H1 (cell line): ENCODE data around the gene MEGF9. TPM values are rescaled to one million over a fixed set of nuclear protein-coding genes. Genes with fewer than 3 reads are reported as not detected.

Source experiments
- BCL11A ChIP-seq, 2 experiments: IDR thresholded peaks; one replicate each; pipeline ENCODE4 v1.6.1; 2011; ENCODE audit warnings: low read depth in 2 of 2, low read length in 2 of 2, mild to moderate bottlenecking in 2 of 2
- POU5F1 ChIP-seq: IDR thresholded peaks from 2 replicates; pipeline ENCODE4 v1.6.1; 2011; ENCODE audit warnings: low read depth, mild to moderate bottlenecking, low read length, moderate library complexity
- polyA plus RNA-seq, 7 experiments: library from polyadenylated mRNA; depleted of rRNA in 3 of 7; stranded (reverse) in 5 of 7; unstranded in 2 of 7; fragments of >200 nt in 5 of 7; fragments of 200-250 nt in 2 of 7; gene quantifications; 1 replicate in 5 of 7; 2 replicates in 1 of 7; 4 replicates in 1 of 7; pipeline versions ENCODE4 v1.2.1 to v1.2.3, GENCODE V29; 2011 to 2013; ENCODE audit warnings: missing spikeins in 2 of 7, mixed read lengths in 2 of 7
- total RNA-seq: library from RNA; stranded (reverse); fragmentation: NEBNext Ultra II Directional; extraction: Animal tissue kit (Norgen Biotek cat#: 25700); gene quantifications from 2 replicates; pipeline ENCODE4 v1.2.1, GENCODE V29; 2021

MEGF9 gene
- total and polyA plus RNA-seq, 2 of the 8 experiments (the other 6 are each of a cell fraction or from before 2014, with no cell fraction given) = 0.45 to 1.8 TPM

DNA sequence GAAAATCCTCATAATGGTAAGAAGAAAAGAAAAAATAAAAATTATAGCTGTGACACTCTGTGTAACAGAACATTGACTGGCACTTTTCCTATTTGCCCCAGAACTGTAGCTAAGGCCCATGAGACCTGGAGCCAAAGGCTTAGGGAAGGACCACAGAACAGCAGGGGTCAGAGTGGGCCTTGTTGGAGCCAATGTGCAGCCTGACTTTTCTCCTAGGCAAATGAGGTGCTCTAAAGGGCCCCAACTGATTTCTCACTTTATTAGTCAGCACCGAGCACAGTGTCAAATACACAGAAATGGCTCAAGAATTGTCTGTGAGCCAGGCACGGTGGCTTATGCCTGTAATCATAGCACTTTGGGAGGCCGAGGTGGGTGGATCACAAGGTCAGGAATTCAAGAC, 4.0 kb upstream of the MEGF9 start (continued):
- TF ChIP-seq POU5F1 = no peak
- no peak for TF ChIP-seq BCL11A (IDR thresholded peaks at IDR 0.05; ENCODE audit: low read depth in 2 of 2, low read length in 2 of 2)
